Measurements from ENCODE around the gene CHN1. TPM values are rescaled to one million over a fixed set of nuclear protein-coding genes. Genes with fewer than 3 reads are reported as not detected.

Gene CHN1, protein sequence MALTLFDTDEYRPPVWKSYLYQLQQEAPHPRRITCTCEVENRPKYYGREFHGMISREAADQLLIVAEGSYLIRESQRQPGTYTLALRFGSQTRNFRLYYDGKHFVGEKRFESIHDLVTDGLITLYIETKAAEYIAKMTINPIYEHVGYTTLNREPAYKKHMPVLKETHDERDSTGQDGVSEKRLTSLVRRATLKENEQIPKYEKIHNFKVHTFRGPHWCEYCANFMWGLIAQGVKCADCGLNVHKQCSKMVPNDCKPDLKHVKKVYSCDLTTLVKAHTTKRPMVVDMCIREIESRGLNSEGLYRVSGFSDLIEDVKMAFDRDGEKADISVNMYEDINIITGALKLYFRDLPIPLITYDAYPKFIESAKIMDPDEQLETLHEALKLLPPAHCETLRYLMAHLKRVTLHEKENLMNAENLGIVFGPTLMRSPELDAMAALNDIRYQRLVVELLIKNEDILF
- total RNA-seq = 191 and 227 TPM in 2 replicates

DNA sequence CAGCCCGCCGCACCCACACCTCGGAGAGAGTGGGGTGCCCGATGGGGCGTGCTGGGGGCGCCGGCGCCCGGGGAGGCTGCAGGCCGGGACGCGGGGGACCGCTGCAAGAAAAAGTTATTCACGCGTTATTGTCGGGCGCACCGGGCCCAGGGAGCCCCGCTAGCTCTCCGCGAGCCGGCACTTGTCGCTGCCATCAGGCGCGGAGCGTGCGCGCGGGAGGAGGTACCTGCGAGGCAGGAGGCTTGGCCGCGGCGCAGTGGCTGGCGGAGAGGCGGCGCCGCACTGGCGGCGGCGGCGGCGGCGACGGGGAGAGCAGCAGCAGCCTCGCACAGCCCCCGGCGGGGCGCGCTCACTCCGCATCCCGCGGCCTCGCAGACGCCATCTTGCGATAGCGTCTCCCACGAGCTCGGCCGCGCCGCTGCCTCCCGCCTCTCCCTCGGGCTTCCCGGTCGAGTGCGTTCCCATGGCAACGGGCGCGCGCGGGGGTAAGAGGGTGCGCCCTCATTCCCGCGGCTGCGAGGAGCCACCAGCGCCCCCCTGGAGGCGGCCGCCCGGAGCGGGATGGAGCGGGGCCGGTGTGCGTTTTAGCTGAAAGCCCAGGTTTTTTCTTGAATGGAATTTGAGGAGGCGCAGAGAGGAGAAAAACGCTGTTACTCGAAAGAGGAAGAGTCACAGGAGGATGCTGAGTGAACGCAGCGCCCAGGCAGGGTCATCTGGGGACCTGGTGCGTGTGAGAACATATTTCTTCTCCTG is at the start of gene CHN1:
CHN1 (minus strand) TSS at position 402 of the 753 bp plus-strand sequence. CDS start 469 bp downstream, outside the sequence.

DNA sequence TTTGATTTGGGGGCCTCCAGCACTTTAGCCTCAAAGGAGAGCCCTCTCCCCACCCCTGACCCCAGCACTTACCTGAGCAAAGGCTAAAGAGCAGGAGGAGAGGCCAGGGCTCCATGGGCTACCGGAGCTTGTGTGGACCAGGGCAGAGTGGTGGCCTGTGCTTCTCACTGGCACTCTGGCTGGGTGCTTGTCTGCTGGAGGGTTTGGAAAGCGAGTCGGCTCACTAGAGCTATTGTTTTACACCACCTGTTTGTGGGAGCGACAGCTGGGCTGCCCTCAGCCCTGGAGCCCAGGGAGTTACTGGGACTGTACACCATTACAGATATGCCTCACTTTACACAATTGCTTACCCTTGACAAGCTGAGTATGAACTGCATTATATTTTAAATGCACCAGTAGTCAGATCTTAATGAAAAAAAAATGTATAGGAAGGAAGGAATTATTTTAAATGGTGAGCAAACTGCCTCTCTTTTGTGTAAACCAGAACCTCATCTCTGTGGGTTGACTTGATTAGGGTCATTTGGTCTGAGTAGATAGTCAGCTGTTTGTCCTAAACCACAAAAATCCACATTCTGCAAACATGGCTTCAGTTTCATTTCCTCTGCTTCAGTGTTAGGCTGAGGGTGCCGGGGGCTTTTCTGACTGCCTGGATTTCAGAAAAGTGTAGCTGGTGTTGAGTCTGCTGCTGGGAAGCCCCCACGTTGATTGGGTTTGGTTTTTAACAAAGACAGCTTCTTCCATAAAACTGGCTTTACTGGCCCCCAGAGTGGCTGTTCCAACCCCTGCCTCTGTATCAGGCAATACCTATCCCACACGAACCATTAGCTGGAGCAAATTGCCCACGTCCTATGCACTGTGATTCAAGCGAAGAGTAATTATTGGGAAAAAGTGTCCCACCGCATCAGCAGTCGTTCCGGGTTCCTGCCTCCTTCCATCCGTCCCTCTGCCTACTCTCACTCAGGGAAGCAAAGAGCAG is 240.6 kb downstream of the CHN1 start, which contains the start of gene CHRNA1:
CHRNA1 (minus strand) TSS at position 193 of the 976 bp plus-strand sequence; CDS start at position 115, 78 bp downstream.

Small RNAs within 50 kb of the gene (small RNA-seq; reads per million reads assigned to genes)
- gene RNU6-1290P (not detected), gene RNU6-763P (not detected)

Other genes starting within 250 kb of the CHN1 start
- 0.16 TPM in 1 of 2 replicates, not detected in the other for gene CHRNA1, start 240.9 kb downstream of the CHN1 start, total RNA-seq
- gene ATF2, start 162.8 kb upstream of the CHN1 start, total RNA-seq = 70.1 and 99.1 TPM in 2 replicates
- 73.5 and 89.9 TPM in 2 replicates for gene ATP5MC3, start 176.3 kb upstream of the CHN1 start, total RNA-seq

All from hair follicle dermal papilla cell (primary cell).